GM12891 (cell line): ENCODE results near the gene ABHD17B.

ENCODE experiments used
- DNase-seq: peaks from one replicate; pipeline ENCODE4 v3.0.0; 2011; ENCODE audit warnings: low spot score; ENCODE audit not compliant: insufficient read length
- FAIRE-seq: peaks from 2 replicates; lab custom pipeline; 2011; peaks lifted over from hg19 to GRCh38; lab: Jason Lieb, UNC
- PAX5 ChIP-seq: IDR thresholded peaks from 2 replicates; pipeline ENCODE4 v1.6.1; 2011; ENCODE audit warnings: low read length, moderate library complexity, mild to moderate bottlenecking; ENCODE audit not compliant: insufficient read depth, severe bottlenecking
- POLR2A ChIP-seq: IDR thresholded peaks from 2 replicates; pipeline ENCODE4 v1.6.1; 2011; ENCODE audit warnings: low read depth, low read length, control low read depth
- POLR2AphosphoS5 ChIP-seq: IDR thresholded peaks from 2 replicates; pipeline ENCODE4 v1.6.1; 2011; ENCODE audit warnings: low read depth, low read length, control low read depth
- POU2F2 ChIP-seq: IDR thresholded peaks from 2 replicates; pipeline ENCODE4 v1.6.1; 2011; ENCODE audit warnings: low read depth, mild to moderate bottlenecking, control low read depth, low read length, moderate library complexity
- SPI1 ChIP-seq: IDR thresholded peaks from 2 replicates; pipeline ENCODE4 v1.6.1; 2011; ENCODE audit warnings: low read depth, low read length, control low read depth
- TAF1 ChIP-seq: IDR thresholded peaks from 2 replicates; pipeline ENCODE4 v1.6.1; 2011; ENCODE audit warnings: low read depth, low read length, control low read depth

ABHD17B gene

GRCh38 chr9:71821405-71821804 is 89.6 kb downstream of the ABHD17B start:
- no peak for TF ChIP-seq POU2F2
- TF ChIP-seq TAF1, result no peak
- TF ChIP-seq SPI1, result no peak
- no peak for TF ChIP-seq POLR2AphosphoS5
- no peak for TF ChIP-seq POLR2A
- TF ChIP-seq PAX5, result no peak
- FAIRE-seq (no peak), DNase-seq (no peak)

- DNase-seq (no peak), FAIRE-seq (no peak)
- TF ChIP-seq POLR2A, result no peak
- no peak for TF ChIP-seq POU2F2
- TF ChIP-seq TAF1, result no peak
- no peak for TF ChIP-seq SPI1
- TF ChIP-seq PAX5, result no peak
Measured at GRCh38 chr9:71820403-71820921, 90.5 kb downstream of the ABHD17B start.

- no peak for DNase-seq
- TF ChIP-seq TAF1 (no peak), SPI1 (no peak), PAX5 (no peak), POLR2A (no peak), POLR2AphosphoS5 (no peak), POU2F2 (no peak)
- no peak for FAIRE-seq
Measured at GRCh38 chr9:71819115-71819739, 91.8 kb downstream of the ABHD17B start.

GRCh38 chr9:71816916-71817451 is 94.0 kb downstream of the ABHD17B start:
- no peak for FAIRE-seq

More at GRCh38 chr9:71816916-71817451, 94.0 kb downstream of the ABHD17B start:
- no peak for TF ChIP-seq POLR2A
- TF ChIP-seq POU2F2, result no peak
- TF ChIP-seq TAF1, result no peak
- no peak for DNase-seq
